ENCODE measurements around the gene RPGRIP1L.
"Not testable (repeated sequence)": the region's sequence is repeated elsewhere in the genome, so short reads cannot be mapped to it uniquely, and the experiment has no call there.

Gene RPGRIP1L

DNA sequence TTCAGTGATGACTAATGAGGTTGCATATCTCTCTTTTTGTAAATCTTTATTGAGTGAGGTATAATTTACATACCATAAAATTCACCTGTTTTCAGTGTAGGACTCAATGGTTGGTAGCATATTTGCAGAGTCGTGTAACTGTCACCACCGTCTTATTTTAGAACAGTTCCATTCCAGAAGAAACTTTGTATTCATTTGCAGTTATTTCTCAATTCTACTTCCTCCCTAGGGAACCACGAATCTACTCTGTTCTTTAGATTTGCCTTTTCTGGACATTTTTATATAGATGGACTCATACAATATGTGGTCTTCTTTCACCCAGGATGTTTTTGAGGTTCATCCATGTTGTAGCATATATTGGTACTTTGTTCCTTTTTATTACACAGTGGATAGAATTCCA, 4.0 kb upstream of the RPGRIP1L start:
- no peaks in the 10 kb centered on the region for H3K36me3 ChIP-seq (ENCODE audit: control insufficient read depth, insufficient read depth, low read length)

DNA sequence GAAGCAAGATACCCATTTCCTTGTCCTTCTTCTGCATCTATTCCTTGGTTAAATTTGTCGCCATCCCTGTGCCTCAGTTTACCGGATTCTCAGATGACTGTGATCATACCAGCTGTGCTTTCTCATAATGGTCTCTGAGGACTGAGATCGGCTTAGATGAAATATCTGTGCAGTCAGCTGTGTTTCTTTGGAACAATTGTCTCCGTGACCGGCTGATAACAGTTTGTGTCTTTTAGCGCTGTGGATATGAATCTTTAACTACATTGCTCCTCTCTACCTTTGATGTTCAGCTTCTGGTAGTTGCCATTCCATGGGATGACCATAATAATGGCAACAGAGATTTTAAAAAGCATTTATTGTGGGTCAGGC, 770 bp upstream of the RPGRIP1L start:
- Histone ChIP-seq H3K9ac (ENCODE audit: low read length) (peak overlapping the region; percentile 47), H3K27ac (ENCODE audit: low read depth, low read length) (no peak overlapping the region), H3K27me3 (ENCODE audit: control insufficient read depth, insufficient read depth, low read length) (no peaks in the 10 kb centered on the region), H3K4me1 (ENCODE audit: control insufficient read depth, insufficient read depth, low read length) (no peaks in the 10 kb centered on the region), H3K36me3 (ENCODE audit: control insufficient read depth, insufficient read depth, low read length) (no peaks in the 10 kb centered on the region), H3K4me3 (ENCODE audit: low read length) (peak overlapping the region; percentile 91)

More for the DNA sequence above, 4.0 kb upstream of the RPGRIP1L start:
- Histone ChIP-seq H3K4me1 (ENCODE audit: control insufficient read depth, insufficient read depth, low read length) (peaks cover 3% of the 10 kb centered on the region), H3K9ac (ENCODE audit: low read length) (no peak overlapping the region), H3K27ac (ENCODE audit: low read depth, low read length) (no peak overlapping the region), H3K4me3 (ENCODE audit: low read length) (no peak overlapping the region), H3K27me3 (ENCODE audit: control insufficient read depth, insufficient read depth, low read length) (no peaks in the 10 kb centered on the region)

DNA sequence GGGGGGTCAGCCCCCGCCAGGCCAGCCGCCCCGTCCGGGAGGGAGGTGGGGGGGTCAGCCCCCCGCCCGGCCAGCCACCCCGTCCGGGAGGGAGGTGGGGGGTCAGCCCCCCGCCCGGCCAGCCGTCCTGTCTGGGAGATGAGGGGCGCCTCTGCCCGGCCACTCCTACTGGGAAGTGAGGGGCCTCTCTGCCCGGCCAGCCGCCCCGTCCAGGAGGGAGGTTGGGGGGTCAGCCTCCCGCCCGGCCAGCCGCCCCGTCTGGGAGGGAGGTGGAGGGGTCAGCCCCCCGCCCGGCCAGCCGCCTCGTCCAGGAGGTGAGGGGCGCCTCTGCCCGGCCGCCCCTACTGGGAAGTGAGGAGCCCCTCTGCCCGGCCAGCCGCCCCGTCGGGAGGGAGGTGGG, 5.4 kb downstream of the RPGRIP1L start:
- H3K4me3 ChIP-seq (ENCODE audit: low read length); H3K27ac ChIP-seq (ENCODE audit: low read depth, low read length); H3K27me3 ChIP-seq (ENCODE audit: control insufficient read depth, insufficient read depth, low read length); H3K36me3 ChIP-seq (ENCODE audit: control insufficient read depth, insufficient read depth, low read length); H3K9ac ChIP-seq (ENCODE audit: low read length); H3K4me1 ChIP-seq (ENCODE audit: control insufficient read depth, insufficient read depth, low read length): not testable (repeated sequence)

DNA sequence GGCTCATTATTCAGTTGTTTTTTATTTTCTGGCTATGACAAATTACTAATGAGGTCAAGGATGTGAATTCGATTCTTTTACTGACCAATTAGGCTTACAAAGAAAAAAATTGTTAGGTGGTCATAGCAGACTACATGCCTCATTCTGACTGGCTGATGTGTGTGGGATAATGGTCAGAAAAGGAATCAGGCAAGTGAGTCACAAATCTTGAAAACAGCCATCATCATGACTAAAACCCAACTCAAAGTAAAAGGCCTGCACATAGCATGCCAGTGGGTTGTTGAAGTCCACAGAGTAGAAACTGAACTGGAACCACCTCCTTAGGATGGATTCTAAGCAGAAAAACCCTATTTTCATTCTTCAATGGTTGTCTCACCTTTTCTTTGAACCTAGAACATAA, 8.6 kb downstream of the RPGRIP1L start:
- Histone ChIP-seq H3K4me3 (ENCODE audit: low read length) (no peak overlapping the region), H3K27ac (ENCODE audit: low read depth, low read length) (no peak overlapping the region), H3K4me1 (ENCODE audit: control insufficient read depth, insufficient read depth, low read length) (no peaks in the 10 kb centered on the region), H3K9ac (ENCODE audit: low read length) (no peak overlapping the region), H3K27me3 (ENCODE audit: control insufficient read depth, insufficient read depth, low read length) (no peaks in the 10 kb centered on the region), H3K36me3 (ENCODE audit: control insufficient read depth, insufficient read depth, low read length) (no peaks in the 10 kb centered on the region)

DNA sequence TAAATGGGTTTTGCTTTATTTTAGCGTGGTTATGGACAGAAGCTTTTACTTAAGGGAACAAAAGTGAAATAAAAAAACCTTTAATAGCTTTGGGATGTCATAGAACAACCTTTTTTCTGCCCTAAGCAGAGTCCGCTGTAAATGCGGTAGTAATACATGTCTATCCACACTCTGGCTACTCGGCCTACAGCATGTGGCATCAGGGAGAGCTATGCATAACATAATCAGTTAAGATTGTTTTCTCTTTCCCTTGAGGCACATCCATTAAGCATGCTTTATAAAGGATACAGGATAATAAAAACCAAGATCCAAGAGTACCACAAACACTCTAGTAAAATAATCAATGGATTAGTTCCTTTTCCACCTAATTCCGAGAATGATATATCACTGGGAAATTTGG, 10.3 kb downstream of the RPGRIP1L start:
- Histone ChIP-seq H3K9ac (ENCODE audit: low read length) (no peak overlapping the region), H3K4me3 (ENCODE audit: low read length) (no peak overlapping the region), H3K4me1 (ENCODE audit: control insufficient read depth, insufficient read depth, low read length) (no peaks in the 10 kb centered on the region), H3K27me3 (ENCODE audit: control insufficient read depth, insufficient read depth, low read length) (no peaks in the 10 kb centered on the region), H3K36me3 (ENCODE audit: control insufficient read depth, insufficient read depth, low read length) (no peaks in the 10 kb centered on the region), H3K27ac (ENCODE audit: low read depth, low read length) (no peak overlapping the region)

DNA sequence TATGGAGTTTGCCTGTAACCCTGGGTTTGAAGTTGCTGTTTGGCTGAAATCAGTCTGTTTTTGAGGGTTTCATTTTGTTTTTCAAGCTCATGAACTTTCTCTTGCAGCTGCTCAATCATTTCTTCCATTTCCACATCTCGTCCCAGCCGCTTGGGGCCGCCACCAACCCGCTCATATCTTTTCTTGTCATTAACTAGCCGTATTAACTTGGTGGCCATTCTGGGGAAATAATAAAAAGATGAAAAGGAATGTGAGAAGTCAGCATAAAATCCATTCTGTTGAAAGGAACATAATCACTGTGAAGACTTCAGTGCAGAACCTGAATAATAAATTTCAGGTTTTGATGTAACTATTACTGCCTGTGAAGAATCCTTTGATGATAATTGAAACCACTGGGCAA, 11.5 kb downstream of the RPGRIP1L start:
- no peaks in the 10 kb centered on the region for H3K4me1 ChIP-seq (ENCODE audit: control insufficient read depth, insufficient read depth, low read length)
- H3K27ac ChIP-seq (ENCODE audit: low read depth, low read length), result no peak overlapping the region
- no peak overlapping the region for H3K4me3 ChIP-seq (ENCODE audit: low read length)
- H3K27me3 ChIP-seq (ENCODE audit: control insufficient read depth, insufficient read depth, low read length), result no peaks in the 10 kb centered on the region
- no peaks in the 10 kb centered on the region for H3K36me3 ChIP-seq (ENCODE audit: control insufficient read depth, insufficient read depth, low read length)
- H3K9ac ChIP-seq (ENCODE audit: low read length), result no peak overlapping the region

DNA sequence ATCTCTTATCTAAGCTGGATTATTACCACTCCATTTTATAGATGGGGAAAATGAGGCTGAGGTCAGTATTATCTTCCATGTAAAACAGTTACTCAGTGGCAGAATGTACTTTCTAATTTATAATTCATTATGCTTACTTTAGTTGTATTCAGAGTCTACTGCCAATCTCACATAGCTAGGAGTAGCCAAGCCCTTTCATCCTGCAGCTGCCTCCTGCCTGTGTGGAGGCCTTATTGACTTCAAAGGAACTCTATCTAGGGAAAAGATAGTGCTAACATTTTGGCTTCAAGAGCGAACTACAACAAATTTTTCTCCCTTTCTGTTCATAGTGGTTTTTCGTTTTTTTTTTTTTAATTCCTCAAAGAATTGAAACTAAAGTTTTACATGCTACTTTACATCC, 12.9 kb downstream of the RPGRIP1L start:
- Histone ChIP-seq H3K9ac (ENCODE audit: low read length) (no peak overlapping the region), H3K27me3 (ENCODE audit: control insufficient read depth, insufficient read depth, low read length) (no peaks in the 10 kb centered on the region), H3K36me3 (ENCODE audit: control insufficient read depth, insufficient read depth, low read length) (no peaks in the 10 kb centered on the region), H3K4me1 (ENCODE audit: control insufficient read depth, insufficient read depth, low read length) (no peaks in the 10 kb centered on the region), H3K4me3 (ENCODE audit: low read length) (no peak overlapping the region), H3K27ac (ENCODE audit: low read depth, low read length) (no peak overlapping the region)

DNA sequence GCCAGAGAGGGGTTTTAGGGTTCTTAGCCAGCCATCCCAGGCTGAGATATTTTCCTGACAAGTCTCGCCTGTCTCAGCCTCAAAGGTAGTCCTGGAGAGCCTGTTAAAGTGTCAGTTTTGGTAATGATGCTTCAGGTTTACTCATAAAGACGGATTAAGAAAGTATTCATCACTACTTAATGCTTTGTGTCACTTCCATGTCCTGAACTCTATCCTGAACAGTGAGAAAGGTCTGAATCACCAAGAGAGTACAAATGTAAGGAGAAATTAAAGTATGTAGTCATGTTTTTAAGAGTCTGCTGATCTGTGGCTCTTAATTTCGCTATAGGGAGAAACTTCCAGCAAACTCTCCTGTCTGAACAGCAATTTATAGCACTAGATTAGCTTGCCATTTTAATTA, 14.0 kb downstream of the RPGRIP1L start:
- Histone ChIP-seq H3K4me1 (ENCODE audit: control insufficient read depth, insufficient read depth, low read length) (no peaks in the 10 kb centered on the region), H3K27ac (ENCODE audit: low read depth, low read length) (no peak overlapping the region), H3K27me3 (ENCODE audit: control insufficient read depth, insufficient read depth, low read length) (no peaks in the 10 kb centered on the region)

DNA sequence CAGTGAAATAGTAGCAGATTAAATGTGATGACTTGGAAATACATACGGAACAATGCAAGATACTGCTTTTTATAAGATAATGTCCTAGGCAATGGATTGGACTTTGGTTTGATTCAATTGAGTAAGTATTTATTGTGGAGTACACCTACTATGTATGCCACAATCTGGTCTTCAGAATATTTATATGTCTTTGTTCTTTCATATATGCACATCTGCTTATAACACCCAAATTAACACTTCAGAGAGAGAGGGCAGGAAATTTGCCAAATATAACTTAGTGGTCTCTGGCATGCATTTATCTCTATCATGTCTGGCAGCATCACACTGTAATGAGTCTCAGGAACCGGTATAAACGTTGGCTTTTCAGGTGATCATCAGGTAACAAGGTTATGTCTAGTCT, 16.9 kb downstream of the RPGRIP1L start:
- Histone ChIP-seq H3K36me3 (ENCODE audit: control insufficient read depth, insufficient read depth, low read length) (no peaks in the 10 kb centered on the region), H3K4me1 (ENCODE audit: control insufficient read depth, insufficient read depth, low read length) (no peaks in the 10 kb centered on the region), H3K27ac (ENCODE audit: low read depth, low read length) (no peak overlapping the region), H3K27me3 (ENCODE audit: control insufficient read depth, insufficient read depth, low read length) (no peaks in the 10 kb centered on the region), H3K9ac (ENCODE audit: low read length) (no peak overlapping the region), H3K4me3 (ENCODE audit: low read length) (no peak overlapping the region)

More for the DNA sequence above, 14.0 kb downstream of the RPGRIP1L start:
- no peak overlapping the region for H3K9ac ChIP-seq (ENCODE audit: low read length)
- no peak overlapping the region for H3K4me3 ChIP-seq (ENCODE audit: low read length)
- H3K36me3 ChIP-seq (ENCODE audit: control insufficient read depth, insufficient read depth, low read length), result no peaks in the 10 kb centered on the region

DNA sequence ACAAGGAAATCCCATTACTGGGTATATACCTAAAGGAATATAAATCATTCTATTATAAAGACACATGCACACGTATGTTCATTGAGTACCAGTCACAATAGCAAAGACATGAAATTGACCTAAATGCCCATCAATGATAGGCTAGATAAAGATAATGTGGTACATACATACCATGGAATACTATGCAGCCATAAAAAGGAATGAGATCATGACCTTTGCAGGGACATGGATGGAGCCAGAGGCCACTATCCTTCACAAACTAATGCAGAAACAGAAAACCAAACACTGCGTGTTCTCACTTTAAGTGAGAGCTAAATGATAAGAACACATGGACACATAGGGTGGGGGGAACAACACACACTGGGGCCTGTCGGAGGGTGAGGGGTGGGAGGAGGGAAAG, 18.3 kb downstream of the RPGRIP1L start:
- H3K4me3 ChIP-seq (ENCODE audit: low read length); H3K27ac ChIP-seq (ENCODE audit: low read depth, low read length); H3K27me3 ChIP-seq (ENCODE audit: control insufficient read depth, insufficient read depth, low read length); H3K9ac ChIP-seq (ENCODE audit: low read length); H3K36me3 ChIP-seq (ENCODE audit: control insufficient read depth, insufficient read depth, low read length); H3K4me1 ChIP-seq (ENCODE audit: control insufficient read depth, insufficient read depth, low read length): not testable (repeated sequence)

DNA sequence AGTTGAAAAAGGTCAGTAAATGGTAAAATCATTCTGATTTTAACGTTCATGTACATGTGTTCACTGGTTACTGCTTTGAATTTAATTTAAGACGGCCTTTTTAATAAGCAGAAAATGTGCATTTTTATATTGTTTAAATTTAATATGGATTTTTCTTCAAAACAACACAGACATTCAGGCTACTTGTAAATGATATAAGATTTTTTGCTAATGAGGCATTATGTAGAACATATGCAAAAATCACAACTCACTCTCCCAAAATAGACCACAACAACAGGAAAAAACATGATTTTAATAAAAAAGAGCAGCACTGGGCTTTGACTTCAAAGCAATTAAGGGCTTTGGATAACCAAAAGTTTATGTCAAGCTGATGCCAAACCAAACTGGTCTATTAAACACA, 22.3 kb downstream of the RPGRIP1L start:
- no peak overlapping the region for H3K9ac ChIP-seq (ENCODE audit: low read length)
- H3K4me1 ChIP-seq (ENCODE audit: control insufficient read depth, insufficient read depth, low read length), result no peaks in the 10 kb centered on the region
- H3K27me3 ChIP-seq (ENCODE audit: control insufficient read depth, insufficient read depth, low read length), result no peaks in the 10 kb centered on the region
- no peak overlapping the region for H3K4me3 ChIP-seq (ENCODE audit: low read length)
- no peak overlapping the region for H3K27ac ChIP-seq (ENCODE audit: low read depth, low read length)
- H3K36me3 ChIP-seq (ENCODE audit: control insufficient read depth, insufficient read depth, low read length), result no peaks in the 10 kb centered on the region

DNA sequence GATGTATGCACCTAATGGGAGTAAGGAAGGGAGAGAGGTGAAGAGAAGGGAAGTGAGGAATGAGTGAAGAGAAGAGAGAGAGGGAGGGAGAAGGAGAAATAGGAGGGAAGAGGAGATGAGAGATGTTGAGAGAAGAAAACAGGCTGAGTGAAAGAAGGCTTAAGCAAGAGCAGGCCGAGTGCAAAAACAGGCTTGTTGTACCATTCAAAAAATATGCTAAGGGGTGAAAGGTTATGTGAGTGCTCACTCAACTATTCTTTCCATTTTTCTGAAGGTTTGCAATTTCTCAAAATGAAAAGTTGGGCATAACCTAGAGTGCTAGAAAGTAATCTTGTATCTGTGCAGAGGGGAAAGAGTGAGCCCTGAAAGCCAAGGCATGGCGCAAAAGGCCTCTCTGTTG, 22.9 kb downstream of the RPGRIP1L start:
- no peak overlapping the region for H3K27ac ChIP-seq (ENCODE audit: low read depth, low read length)
- no peaks in the 10 kb centered on the region for H3K36me3 ChIP-seq (ENCODE audit: control insufficient read depth, insufficient read depth, low read length)
- no peaks in the 10 kb centered on the region for H3K4me1 ChIP-seq (ENCODE audit: control insufficient read depth, insufficient read depth, low read length)
- H3K9ac ChIP-seq (ENCODE audit: low read length), result no peak overlapping the region
- H3K4me3 ChIP-seq (ENCODE audit: low read length), result no peak overlapping the region
- H3K27me3 ChIP-seq (ENCODE audit: control insufficient read depth, insufficient read depth, low read length), result no peaks in the 10 kb centered on the region

DNA sequence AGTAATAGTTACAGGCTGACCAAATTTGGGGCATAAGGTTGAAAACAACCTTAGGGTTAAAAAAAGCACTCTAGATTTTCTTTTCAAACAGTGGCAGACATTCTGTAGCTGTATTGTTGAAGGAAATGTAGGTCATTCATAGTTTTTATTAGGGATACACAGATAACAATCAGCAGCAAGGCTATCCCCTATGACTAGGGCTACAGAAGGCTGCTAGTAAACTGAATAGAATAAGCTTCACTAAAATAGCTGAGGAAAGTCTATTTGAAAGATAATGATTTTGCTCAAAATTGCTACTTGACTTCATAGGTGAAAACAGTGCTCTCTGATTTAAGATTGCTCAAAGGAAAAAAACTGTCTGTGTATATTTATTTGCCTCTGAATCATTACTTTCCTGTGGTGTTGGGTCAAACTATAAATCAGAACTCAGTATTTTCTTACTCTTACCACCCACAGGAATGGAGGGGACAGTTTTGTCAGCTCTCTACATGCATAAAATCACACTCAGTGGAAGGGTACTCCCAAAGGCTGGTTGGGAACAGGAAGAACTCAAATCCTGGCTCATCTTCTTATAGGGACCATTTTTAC, 24.8 kb downstream of the RPGRIP1L start:
- no peaks in the 10 kb centered on the region for H3K36me3 ChIP-seq (ENCODE audit: control insufficient read depth, insufficient read depth, low read length)
- no peaks in the 10 kb centered on the region for H3K27me3 ChIP-seq (ENCODE audit: control insufficient read depth, insufficient read depth, low read length)
- no peak overlapping the region for H3K4me3 ChIP-seq (ENCODE audit: low read length)
- no peaks in the 10 kb centered on the region for H3K4me1 ChIP-seq (ENCODE audit: control insufficient read depth, insufficient read depth, low read length)
- no peak overlapping the region for H3K9ac ChIP-seq (ENCODE audit: low read length)
- H3K27ac ChIP-seq (ENCODE audit: low read depth, low read length), result no peak overlapping the region
